ENCODE measurements around the gene CCDC85C. TPM values are rescaled to one million over a fixed set of nuclear protein-coding genes. Genes with fewer than 3 reads are reported as not detected.

The CCDC85C gene
- total and polyA plus RNA-seq, 2 of the 8 experiments (the other 6 are each of a cell fraction or from before 2014, with no cell fraction given): 16.8 to 35.8 TPM

- FAIRE-seq: no peak
- POLR2A ChIA-PET (ENCODE audit: partially characterized antibody): interaction anchor here (0.9 kb wide), 1 partner anchor 10 kb away, joined by 3 read pairs; no protein-coding TSS in a partner anchor
- TF ChIP-seq TAF1 (IDR thresholded peaks at IDR 0.05; ENCODE audit: low read depth, low read length) (no peak), SP2 (IDR thresholded peaks at IDR 0.05; ENCODE audit: low read length) (no peak), HDAC2 (IDR thresholded peaks at IDR 0.05; ENCODE audit: borderline replicate concordance in 1 of 2, low read depth in 2 of 2, low read length in 2 of 2) (no peak), RBBP5 (IDR thresholded peaks at IDR 0.05; ENCODE audit: borderline replicate concordance, low read depth, low read length) (no peak), TBP (IDR thresholded peaks at IDR 0.05; ENCODE audit: low read depth, low read length) (no peak), YY1 (IDR thresholded peaks at IDR 0.05; ENCODE audit: low read depth, low read length) (no peak), ZNF274 (IDR thresholded peaks at IDR 0.05; ENCODE audit: borderline replicate concordance, extremely low read depth, low read length) (no peak), JUN (IDR thresholded peaks at IDR 0.05; ENCODE audit: low read depth, low read length) (no peak), EP300 (IDR thresholded peaks at IDR 0.05; ENCODE audit: borderline replicate concordance in 1 of 2, low read depth in 2 of 2, low read length in 2 of 2) (no peak), KDM1A (IDR thresholded peaks at IDR 0.05; ENCODE audit: borderline replicate concordance, low read length) (no peak), CTCF (IDR thresholded peaks at IDR 0.05; ENCODE audit: control extremely low read depth in 1 of 3, insufficient read depth in 1 of 3, low read depth in 1 of 3, low read length in 3 of 3) (no peak)
Observed at GRCh38 chr14:99584823-99585222, 19.2 kb downstream of the CCDC85C start.

More at GRCh38 chr14:99584823-99585222, 19.2 kb downstream of the CCDC85C start:
- peaks cover 26% of the 10 kb centered on the region for H3K79me1 ChIP-seq (ENCODE audit: low read depth, low read length)
- H4K91ac ChIP-seq (replicated peaks; ENCODE audit: insufficient read length, low read length): no peak overlapping the region
- 0 out of 2 replicates have a peak overlapping the region, but pooled peaks have one; percentile 44 for H2BK5ac ChIP-seq (ENCODE audit: low read depth, low read length)
- H3K14ac ChIP-seq (ENCODE audit: insufficient read length): no peak overlapping the region
- no peak overlapping the region for H3K9ac ChIP-seq (replicated peaks in 1 of 4; ENCODE audit: extremely low read depth in 1 of 4, low read depth in 3 of 4, low read length in 3 of 4)
- H4K20me1 ChIP-seq (replicated peaks in 1 of 2; ENCODE audit: control insufficient read depth in 1 of 2, insufficient read depth in 2 of 2, low read length in 2 of 2): peaks cover 2 to 21% of the 10 kb centered on the region in 2 experiments
- no peaks in the 10 kb centered on the region; the same call in 1 of the 2 replicates for H3K23me2 ChIP-seq (ENCODE audit: low read depth, low read length)
- no peaks in the 10 kb centered on the region for H3K36me3 ChIP-seq (ENCODE audit: control insufficient read depth in 2 of 4, insufficient read depth in 4 of 4, low read length in 3 of 4)
- H2BK20ac ChIP-seq (ENCODE audit: low read length): no peak overlapping the region
- no peak overlapping the region for H3K56ac ChIP-seq (replicated peaks; ENCODE audit: insufficient read length, low read depth, low read length)
- DNase-seq (ENCODE audit: low read depth in 1 of 2, low spot score in 2 of 2): no peak
- CTCF ChIA-PET (ENCODE audit: partially characterized antibody): interaction anchor here (0.6 to 3.9 kb wide), 12 partner anchors 9 to 144 kb away, joined by 3 to 14 read pairs (median 4); no protein-coding TSS in a partner anchor
- no peak overlapping the region for H2BK120ac ChIP-seq (replicated peaks; ENCODE audit: low read depth, low read length)
- H2BK12ac ChIP-seq (ENCODE audit: low read depth, low read length): no peak overlapping the region
- H3K4me1 ChIP-seq (replicated peaks in 1 of 4; ENCODE audit: control insufficient read depth in 3 of 4, insufficient read depth in 4 of 4, low read length in 3 of 4): peaks cover 0 to 17% (median 7%) of the 10 kb centered on the region in 4 experiments; a peak in 6 of 7 replicates
- H3K4me3 ChIP-seq (ENCODE audit: extremely low read depth in 1 of 4, insufficient read depth in 2 of 4, low read depth in 3 of 4, low read length in 4 of 4): no peak overlapping the region
- H2BK15ac ChIP-seq (ENCODE audit: low read length): no peak overlapping the region
- no peak overlapping the region for H3K18ac ChIP-seq (ENCODE audit: extremely low read depth, low read length)
- peaks cover 0 to 54% of the 10 kb centered on the region in 2 experiments; a peak in 2 of 4 replicates for H3K79me2 ChIP-seq (ENCODE audit: control insufficient read depth in 1 of 2, insufficient read depth in 2 of 2, low read length in 2 of 2)
- no peak overlapping the region for H3K23ac ChIP-seq (ENCODE audit: insufficient read length)
- H3K27ac ChIP-seq (ENCODE audit: low read depth, low read length): no peak overlapping the region
- no peaks in the 10 kb centered on the region for H3K27me3 ChIP-seq (replicated peaks in 1 of 4; ENCODE audit: control insufficient read depth in 3 of 4, extremely low read depth in 1 of 4, insufficient read depth in 3 of 4, low read length in 3 of 4)
- no peak overlapping the region for H3K4ac ChIP-seq (replicated peaks; ENCODE audit: insufficient read length, low read depth, low read length)
- 96% methylated on average over 3 of the region's 3 CpGs; no CpG with 5 or more reads in 1 of the 2 experiments for WGBS, 2 experiments (ENCODE audit: extremely low coverage in 1 of 2, insufficient coverage in 1 of 2, insufficient read length in 1 of 2, insufficient replicate concordance in 2 of 2, low coverage in 1 of 2, low lambda C conversion rate in 2 of 2, missing lambda C conversion rate in 1 of 2)
- H4K5ac ChIP-seq (ENCODE audit: insufficient read length, low read depth, low read length): no peak overlapping the region
- no peak overlapping the region for H3K4me2 ChIP-seq (ENCODE audit: insufficient read depth in 1 of 2, low read depth in 2 of 2, low read length in 2 of 2)
- no peak overlapping the region for H2AFZ ChIP-seq (ENCODE audit: low read length)
- no peak overlapping the region for H2AK5ac ChIP-seq (ENCODE audit: low read depth, low read length)
- H3K9me3 ChIP-seq (ENCODE audit: insufficient read depth in 2 of 2, low read depth in 1 of 2, low read length in 1 of 2): no peaks in the 10 kb centered on the region
- H4K8ac ChIP-seq (ENCODE audit: extremely low read depth, insufficient read depth, low read length): no peak overlapping the region

Measured in H1 (cell line).